GM18951 (cell line): ENCODE measurements around the gene NUP107.
A peak's percentile ranks its signal among the peaks of the same experiment; 100 is the strongest.
"Not testable (repeated sequence)": the region's sequence is repeated elsewhere in the genome, so short reads cannot be mapped to it uniquely, and the experiment has no call there.

Experiments used
- POLR2A ChIP-seq: IDR thresholded peaks from 4 replicates; pipeline ENCODE4 v1.6.1; 2011; ENCODE audit warnings: mild to moderate bottlenecking; ENCODE audit not compliant: insufficient read length, insufficient read depth; ENCODE audit errors: extremely low read depth
- in situ Hi-C: fragments of 300-500 bp; cut with MboI; formaldehyde crosslinking; loops from one replicate; pipeline ENCODE4 v1.12.0; 2022; ENCODE audit warnings: low sequenced_read_pairs, mixed read lengths, inconsistent platforms; ENCODE audit not compliant: unreplicated experiment

Gene NUP107

GRCh38 chr12:68673788-68674187, 13.0 kb upstream of the NUP107 start:
- no peak for TF ChIP-seq POLR2A
- in situ Hi-C loops, result no loop called here

- in situ Hi-C loops, result no loop called here
- no peak for TF ChIP-seq POLR2A
These were observed 12.4 kb upstream of the NUP107 start for GRCh38 chr12:68674376-68674775.

GRCh38 chr12:68675101-68675842, 11.5 kb upstream of the NUP107 start:
- in situ Hi-C loops, result no loop called here

GRCh38 chr12:68676854-68677253, 9.9 kb upstream of the NUP107 start:
- in situ Hi-C loops, result not testable (repeated sequence)

More at GRCh38 chr12:68675101-68675842, 11.5 kb upstream of the NUP107 start:
- TF ChIP-seq POLR2A, result no peak

- no peak for TF ChIP-seq POLR2A
- in situ Hi-C loops, result no loop called here
These were observed 550 bp upstream of the NUP107 start for GRCh38 chr12:68686262-68686594.

- no peak for TF ChIP-seq POLR2A
- in situ Hi-C loops, result no loop called here
These were observed 8.7 kb downstream of the NUP107 start for GRCh38 chr12:68695454-68695853.

- in situ Hi-C loops, result no loop called here
These were observed 12.7 kb downstream of the NUP107 start for GRCh38 chr12:68699486-68699885.

GRCh38 chr12:68727776-68728175, 41.0 kb downstream of the NUP107 start:
- no peak for TF ChIP-seq POLR2A
- in situ Hi-C loops, result no loop called here

More at GRCh38 chr12:68699486-68699885, 12.7 kb downstream of the NUP107 start:
- TF ChIP-seq POLR2A, result no peak

GRCh38 chr12:68733661-68734071, 46.9 kb downstream of the NUP107 start:
- in situ Hi-C loops, result no loop called here
- TF ChIP-seq POLR2A, result no peak

- in situ Hi-C loops, result loop anchor here (5.0 kb wide), 1 partner anchor 48 kb away; no protein-coding TSS in a partner anchor
- no peak for TF ChIP-seq POLR2A
These were observed 53.1 kb downstream of the NUP107 start for GRCh38 chr12:68739891-68740290.

- in situ Hi-C loops, result loop anchor here (5.0 kb wide), 1 partner anchor 51 kb away; no protein-coding TSS in a partner anchor
- TF ChIP-seq POLR2A, result no peak
These were observed 56.6 kb downstream of the NUP107 start for GRCh38 chr12:68743356-68743755.

GRCh38 chr12:68745376-68745903, 58.7 kb downstream of the NUP107 start:
- TF ChIP-seq POLR2A, result no peak
- in situ Hi-C loops, result no loop called here

GRCh38 chr12:68745904-68746571, 59.3 kb downstream of the NUP107 start, which contains the start of gene SLC35E3:
Gene SLC35E3 (plus strand): TSS chr12:68746176. CDS start chr12:68746378, 202 bp downstream.
- peak; percentile 84 for TF ChIP-seq POLR2A
- in situ Hi-C loops, result no loop called here

- in situ Hi-C loops, result no loop called here
- no peak for TF ChIP-seq POLR2A
These were observed 59.9 kb downstream of the NUP107 start for GRCh38 chr12:68746572-68747180.

- in situ Hi-C loops, result no loop called here
- no peak for TF ChIP-seq POLR2A
These were observed 62.7 kb downstream of the NUP107 start for GRCh38 chr12:68749443-68749842.
